AML-193 (cell line): ENCODE data around the gene ZNF593OS.

ENCODE experiments used
- DNase-seq, 2 experiments: peaks; one replicate each; lab custom pipeline; 2025; lab: John Stamatoyannopoulos, UW

ZNF593OS gene

DNA sequence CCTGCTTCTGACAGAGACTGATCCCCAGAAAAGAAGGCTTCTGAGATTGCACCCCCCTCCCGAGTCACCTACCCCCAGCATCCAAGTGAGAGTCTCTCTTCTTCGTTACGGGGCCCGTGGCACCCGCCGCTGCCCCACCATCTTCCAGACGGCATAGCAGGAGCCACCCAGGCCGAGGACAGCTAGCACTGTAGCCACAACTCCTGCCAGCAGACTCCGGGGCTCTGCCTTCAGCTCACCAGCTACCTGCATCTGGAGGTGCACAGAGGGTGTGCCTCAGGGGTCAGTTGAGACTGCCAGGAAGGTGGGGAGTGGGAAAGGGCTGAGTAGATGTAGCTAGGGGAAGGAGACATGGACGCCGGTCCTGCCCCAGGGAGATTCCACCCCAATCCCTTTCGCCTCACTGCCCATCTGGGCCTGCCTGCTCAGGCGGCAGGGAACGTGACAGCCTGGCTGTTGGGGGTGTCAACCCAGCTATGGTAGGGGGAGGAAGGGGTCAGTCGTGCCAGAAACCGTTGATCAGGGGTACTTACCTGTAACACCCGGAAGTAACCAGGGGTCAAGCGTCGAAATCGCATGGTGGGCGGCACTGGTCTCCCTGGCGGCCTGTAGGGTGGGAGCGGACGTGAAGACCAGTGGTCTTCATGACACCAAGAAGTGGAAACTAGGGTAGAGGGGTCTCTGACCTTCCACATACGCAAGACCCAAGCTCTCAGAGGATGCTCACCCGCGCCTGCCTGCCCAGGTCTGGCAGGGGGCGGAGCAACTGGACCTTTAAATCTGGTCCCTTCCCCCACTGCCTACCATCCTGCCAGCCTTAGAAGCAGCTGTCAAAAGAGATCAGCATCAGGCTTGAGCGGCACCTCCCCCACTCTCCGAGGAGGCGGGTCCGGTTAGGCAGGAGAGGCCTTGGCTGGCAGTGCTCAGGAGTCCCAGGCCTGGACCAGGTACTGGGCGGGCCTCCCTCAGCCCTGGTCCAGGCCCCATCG lies at the start of gene ZNF593OS:
Gene ZNF593OS (minus strand): TSS at position 749 of the 989 bp plus-strand sequence. CDS start 171 bp downstream, at position 578.
- no peak for DNase-seq

- DNase-seq: no peak
Measured at GRCh38 chr1:26221094-26221493, 49.5 kb upstream of the ZNF593OS start.

DNA sequence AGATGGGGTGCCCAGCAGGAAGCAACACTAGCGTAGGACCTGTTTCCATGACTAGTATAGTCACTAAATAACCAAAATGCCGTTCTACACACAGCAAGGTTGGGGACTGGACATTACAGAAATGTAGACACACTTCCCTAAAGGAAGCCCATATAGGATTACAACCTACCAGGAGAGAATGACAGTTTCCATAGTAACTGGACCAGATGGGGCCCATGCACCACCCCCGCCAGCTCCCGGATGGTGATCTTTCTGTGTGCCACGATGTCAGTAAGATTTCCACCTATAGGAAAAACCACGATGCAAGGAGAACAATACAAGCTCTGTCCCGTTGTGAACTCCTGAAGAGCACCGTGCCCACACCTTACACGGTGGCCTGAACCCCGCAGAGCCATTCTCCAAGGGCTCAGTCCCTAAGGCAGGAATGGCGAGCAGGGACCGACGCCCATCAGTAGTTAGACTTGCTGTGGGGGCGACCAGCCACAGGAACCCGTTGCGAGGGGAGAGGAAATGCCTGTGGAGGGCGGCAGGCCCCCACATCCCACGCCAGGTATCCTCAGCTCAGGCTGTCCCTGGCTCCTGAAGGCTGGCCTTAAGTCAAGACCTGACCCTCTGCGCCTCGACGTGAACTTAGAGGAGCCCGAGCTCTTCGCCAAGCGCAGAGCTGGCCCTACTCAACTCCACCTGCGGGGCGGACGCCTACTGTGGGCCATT lies 48.7 kb upstream of the ZNF593OS start:
- no peak for DNase-seq

DNA sequence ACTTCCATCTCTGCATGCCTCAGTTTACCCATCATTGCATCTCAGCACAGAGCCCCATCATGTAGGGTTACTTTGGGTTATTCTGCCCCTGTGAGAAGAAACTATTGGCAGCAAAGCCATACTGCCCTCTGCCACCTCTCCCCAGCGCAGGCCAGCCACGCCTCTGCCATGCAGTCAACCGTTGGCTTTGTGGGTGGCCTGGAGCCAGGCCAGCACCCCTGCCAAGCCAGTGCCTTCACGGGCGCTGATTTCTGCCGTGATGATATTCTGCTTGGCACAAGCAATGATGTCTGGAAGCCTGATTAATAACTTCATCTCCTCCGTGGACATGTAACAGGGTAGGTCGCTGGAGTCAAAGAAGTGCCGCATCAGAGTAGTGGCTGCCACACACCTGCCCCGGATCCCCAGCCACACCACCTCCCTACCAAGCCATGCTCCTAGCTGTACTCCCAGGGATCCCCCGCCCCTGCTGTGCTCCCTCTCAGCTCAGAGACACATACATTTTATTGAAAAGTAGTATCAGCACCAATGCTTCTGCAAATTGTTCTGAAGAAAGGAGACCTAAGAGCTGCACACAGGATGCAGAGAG lies 47.4 kb upstream of the ZNF593OS start:
- no peak for DNase-seq

- DNase-seq: no peak
Measured at GRCh38 chr1:26215246-26215645, 43.6 kb upstream of the ZNF593OS start.

DNA sequence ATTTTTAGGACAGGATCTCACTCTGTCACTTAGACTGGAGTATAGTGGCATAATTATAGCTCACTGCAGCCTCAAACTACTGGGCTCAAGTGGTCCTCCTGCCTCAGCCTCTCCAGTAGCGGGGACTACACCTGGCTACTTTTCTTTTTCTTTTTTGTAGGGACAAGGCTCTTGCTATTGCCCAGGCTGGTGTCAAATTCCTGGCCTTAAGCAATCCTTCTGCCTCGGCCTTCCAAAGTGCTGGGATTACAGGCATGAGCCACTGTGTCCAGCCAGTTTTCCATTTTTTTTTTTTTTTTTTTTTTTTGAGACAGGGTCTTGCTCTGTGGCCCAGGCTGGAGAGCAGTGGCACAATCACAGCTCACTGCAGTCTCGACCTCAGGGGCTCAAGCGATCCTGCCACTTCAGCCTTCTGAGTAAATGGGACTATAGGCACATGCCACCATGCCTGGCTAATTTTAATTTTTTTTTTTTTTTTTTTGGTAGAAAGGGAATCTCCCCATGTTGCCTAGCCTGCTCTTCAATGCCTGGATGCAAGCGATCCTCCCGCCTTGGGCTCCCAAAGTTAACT lies 41.8 kb upstream of the ZNF593OS start:
- no peak for DNase-seq

DNA sequence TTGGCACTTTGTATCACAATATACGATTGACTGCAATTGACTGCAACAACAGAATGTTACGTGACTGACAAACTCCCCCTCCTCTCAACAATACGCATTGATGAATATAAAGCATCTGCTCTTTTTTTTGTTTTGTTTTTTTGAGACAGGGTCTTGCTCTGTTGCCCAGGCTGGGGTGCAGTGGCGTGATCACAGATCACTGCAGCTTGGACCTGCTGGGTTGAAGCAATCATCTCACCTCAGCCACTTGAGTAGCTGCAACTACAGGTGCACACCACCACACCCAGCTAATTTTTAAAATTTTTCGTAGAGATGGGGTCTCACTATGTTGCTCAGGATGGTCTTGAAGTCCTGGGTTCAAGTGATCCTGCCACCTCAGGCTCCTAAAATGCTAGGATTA lies 41.1 kb upstream of the ZNF593OS start:
- no peak for DNase-seq

GRCh38 chr1:26210147-26210870 lies 38.7 kb upstream of the ZNF593OS start:
- DNase-seq: no peak

- no peak for DNase-seq
Measured at GRCh38 chr1:26203642-26204318, 32.1 kb upstream of the ZNF593OS start.

DNA sequence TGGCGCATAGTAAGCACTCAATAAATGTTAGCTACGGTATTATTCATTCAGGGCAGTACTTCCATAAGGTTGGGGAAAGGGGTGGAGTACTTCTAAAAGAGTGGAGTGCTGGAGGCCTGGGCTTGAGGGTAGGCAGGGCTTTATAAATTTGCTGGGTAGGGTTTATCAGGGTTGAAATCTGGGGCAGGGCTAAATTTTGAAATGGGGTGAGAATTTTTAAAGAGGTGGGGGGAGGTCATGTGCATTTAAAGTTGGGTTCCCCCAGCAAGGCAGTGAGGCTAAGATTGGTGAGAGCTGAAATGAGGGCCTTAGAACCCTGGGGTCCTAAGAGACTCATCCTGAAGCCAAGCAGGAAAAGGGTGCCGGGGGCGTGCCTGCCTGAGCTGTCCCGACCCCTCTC lies 28.8 kb upstream of the ZNF593OS start:
- DNase-seq: no peak

DNA sequence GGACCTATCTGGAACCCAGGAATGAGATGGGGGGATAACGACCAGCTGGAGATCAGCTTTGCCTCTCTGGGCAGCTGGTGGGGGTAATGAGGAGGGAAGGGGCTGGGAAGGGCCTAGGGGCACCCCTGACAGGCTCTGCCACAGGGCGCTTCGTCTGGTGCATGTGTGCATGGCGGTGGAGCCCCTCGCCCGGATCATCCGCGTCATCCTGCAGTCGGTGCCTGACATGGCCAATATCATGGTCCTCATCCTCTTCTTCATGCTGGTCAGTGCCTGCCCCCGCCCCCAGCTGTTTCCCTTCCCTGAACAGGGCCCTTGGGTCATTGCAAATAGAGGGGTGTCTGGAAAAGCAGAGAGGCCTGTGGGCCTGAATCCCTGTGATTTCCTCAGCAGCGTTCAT lies 26.2 kb upstream of the ZNF593OS start:
- no peak for DNase-seq

DNA sequence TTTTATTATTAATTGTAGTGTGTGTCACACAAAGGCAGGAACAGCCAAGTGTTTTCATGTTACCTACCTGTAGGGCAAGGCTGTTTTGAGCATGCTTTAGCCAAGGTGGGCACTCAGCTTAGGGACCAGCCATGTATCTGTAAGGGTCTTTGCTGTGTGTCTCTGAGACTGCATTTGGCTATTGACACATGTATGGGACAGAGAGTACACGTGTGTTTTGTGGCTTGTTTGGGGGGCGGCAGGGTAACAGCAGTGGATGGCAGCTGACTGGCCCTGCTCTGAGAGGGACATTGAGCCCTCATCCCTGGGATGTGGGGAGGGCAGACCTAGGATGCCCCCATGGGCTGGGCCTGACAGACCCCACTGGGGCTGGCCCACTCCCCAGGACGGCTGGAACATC lies 25.7 kb upstream of the ZNF593OS start:
- no peak for DNase-seq

GRCh38 chr1:26195805-26196204 lies 24.2 kb upstream of the ZNF593OS start:
- no peak for DNase-seq

GRCh38 chr1:26191739-26192138 lies 20.1 kb upstream of the ZNF593OS start:
- no peak for DNase-seq

DNA sequence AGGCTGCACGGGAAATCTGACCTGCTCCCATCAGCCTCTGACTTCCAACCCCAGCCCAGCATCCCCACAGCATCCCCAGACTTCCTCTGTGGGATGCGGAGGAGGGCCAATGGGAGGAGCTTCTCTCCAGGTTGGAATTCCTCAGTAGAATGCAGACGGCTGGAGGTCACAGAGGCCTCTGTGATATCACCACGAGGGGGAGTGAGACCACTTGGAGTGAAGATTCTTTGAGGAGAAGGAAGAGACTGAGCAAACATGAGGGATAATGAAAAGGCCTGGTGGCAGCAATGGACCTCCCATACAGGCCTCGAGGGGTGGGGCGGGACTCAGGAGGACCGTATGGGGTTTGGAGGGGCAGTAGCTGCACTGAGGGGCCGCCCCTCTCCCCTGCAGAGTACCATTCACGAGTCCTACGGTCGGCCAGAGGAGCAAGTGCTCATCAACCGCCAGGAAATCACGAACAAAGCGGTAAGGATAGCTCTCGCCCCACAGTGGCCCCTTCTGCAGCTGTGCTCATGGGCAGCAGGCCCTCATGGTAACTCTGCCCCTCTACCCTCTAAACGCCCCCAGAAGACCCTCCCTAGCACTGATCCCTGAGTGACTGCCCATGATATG lies 18.8 kb upstream of the ZNF593OS start, which contains the start of gene CATSPER4:
Gene CATSPER4 (plus strand): TSS at position 230 of the 615 bp plus-strand sequence. CDS start 26 bp downstream, at position 256.
- DNase-seq: no peak

DNA sequence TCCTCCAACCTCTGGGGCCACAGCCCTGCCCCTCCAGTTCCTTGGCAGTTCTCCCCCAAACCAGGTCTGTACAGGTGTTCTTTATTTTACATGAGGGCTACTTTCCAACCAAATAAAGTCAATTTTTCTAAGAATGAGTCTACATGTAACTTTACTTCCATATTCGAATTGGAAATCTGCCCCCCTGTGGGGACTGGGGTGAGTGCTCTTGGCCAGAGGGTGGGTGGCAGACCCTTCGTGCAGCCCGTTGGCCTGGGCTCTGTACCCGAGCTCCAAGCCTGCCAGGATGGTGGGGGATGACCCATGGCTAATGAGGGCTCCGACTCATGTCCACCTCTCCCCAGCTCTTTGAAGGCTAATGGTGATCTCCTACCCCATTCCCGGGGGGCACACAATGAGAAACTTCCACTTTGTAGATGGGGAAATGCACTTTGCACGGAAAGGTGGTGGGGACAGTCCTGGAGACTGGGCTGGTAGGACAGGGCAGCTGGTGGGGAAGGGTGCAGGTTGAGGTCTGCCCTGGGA lies 18.2 kb upstream of the ZNF593OS start:
- no peak for DNase-seq

DNA sequence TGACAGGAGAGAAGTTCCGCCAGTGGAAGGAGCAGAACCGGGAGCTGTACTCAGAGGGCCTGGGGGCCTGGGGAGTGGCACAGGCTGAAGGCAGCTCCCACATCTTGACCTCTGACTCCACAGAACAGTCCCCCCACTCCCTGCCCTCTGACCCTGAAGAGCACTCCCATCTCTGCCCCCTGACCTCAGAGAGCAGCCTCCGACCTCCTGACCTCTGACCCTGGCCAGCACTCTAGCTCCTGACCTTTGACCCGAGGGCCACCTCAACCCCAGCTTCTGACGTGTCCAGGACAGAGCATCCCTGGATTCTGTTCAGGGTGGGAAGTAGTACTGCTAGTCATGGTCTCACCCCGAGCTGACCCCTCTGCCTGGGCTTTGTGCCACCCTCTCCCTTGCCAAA lies 17.7 kb upstream of the ZNF593OS start:
- DNase-seq: no peak

- DNase-seq: no peak
Measured at GRCh38 chr1:26188477-26188876, 16.8 kb upstream of the ZNF593OS start.

- DNase-seq: no peak
Measured at GRCh38 chr1:26187882-26188281, 16.2 kb upstream of the ZNF593OS start.

- no peak for DNase-seq
Measured at GRCh38 chr1:26184883-26185282, 13.3 kb upstream of the ZNF593OS start.
